HEK293T (cell line): ENCODE results near the gene OSMR.

Source experiments
- BHLHE40 ChIP-seq: fragments of 450-650 bp; IDR thresholded peaks from 2 replicates; pipeline ENCODE4 v1.6.1; 2016; ENCODE audit warnings: mild to moderate bottlenecking, moderate library complexity, borderline replicate concordance
- FOXA1 ChIP-seq: fragments of 450-650 bp; IDR thresholded peaks from 2 replicates; pipeline ENCODE4 v1.6.1; 2016; ENCODE audit warnings: mild to moderate bottlenecking
- FOXK2 ChIP-seq: fragments of 450-650 bp; IDR thresholded peaks from 2 replicates; pipeline ENCODE4 v1.6.1; 2016; ENCODE audit warnings: mild to moderate bottlenecking
- FOXM1 ChIP-seq: fragments of 450-650 bp; IDR thresholded peaks from 2 replicates; pipeline ENCODE4 v1.6.1; 2017; ENCODE audit warnings: mild to moderate bottlenecking, borderline replicate concordance
- NFRKB ChIP-seq: fragments of 450-650 bp; IDR thresholded peaks from 2 replicates; pipeline ENCODE4 v1.6.1; 2016; ENCODE audit warnings: mild to moderate bottlenecking, moderate library complexity
- SP1 ChIP-seq: fragments of 450-650 bp; IDR thresholded peaks from 2 replicates; pipeline ENCODE4 v1.6.1; 2017

DNA sequence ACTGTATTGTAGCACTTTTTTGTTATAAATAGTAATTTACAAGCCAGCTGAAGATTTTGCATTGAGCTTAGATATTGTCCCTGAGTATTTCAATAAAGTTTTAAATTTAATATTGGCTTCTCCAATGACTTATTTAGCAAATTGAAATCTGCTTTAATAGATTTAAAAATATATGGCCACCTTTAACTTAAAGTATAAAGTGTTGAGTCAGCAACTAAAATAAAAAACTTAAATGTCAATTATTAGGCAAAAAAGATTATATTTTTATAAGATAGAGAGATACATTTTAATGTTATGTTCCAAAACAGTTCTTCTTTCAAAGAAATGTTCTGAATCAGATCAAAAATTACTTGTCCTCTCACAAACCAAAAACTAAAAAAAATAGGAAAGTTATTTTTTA lies 60.7 kb downstream of the OSMR start:
- TF ChIP-seq FOXA1: no peak
- TF ChIP-seq BHLHE40: no peak
- TF ChIP-seq NFRKB: no peak
- no peak for TF ChIP-seq SP1
- no peak for TF ChIP-seq FOXK2
- no peak for TF ChIP-seq FOXM1
